GM12801 (cell line): ENCODE results near the gene GIPC1.

Source experiments
- CTCF ChIP-seq: IDR thresholded peaks from one replicate; pipeline ENCODE4 v1.5.1; 2011; ENCODE audit warnings: control low read depth; ENCODE audit not compliant: insufficient read length; ENCODE audit errors: extremely low read depth

GIPC1 gene

DNA sequence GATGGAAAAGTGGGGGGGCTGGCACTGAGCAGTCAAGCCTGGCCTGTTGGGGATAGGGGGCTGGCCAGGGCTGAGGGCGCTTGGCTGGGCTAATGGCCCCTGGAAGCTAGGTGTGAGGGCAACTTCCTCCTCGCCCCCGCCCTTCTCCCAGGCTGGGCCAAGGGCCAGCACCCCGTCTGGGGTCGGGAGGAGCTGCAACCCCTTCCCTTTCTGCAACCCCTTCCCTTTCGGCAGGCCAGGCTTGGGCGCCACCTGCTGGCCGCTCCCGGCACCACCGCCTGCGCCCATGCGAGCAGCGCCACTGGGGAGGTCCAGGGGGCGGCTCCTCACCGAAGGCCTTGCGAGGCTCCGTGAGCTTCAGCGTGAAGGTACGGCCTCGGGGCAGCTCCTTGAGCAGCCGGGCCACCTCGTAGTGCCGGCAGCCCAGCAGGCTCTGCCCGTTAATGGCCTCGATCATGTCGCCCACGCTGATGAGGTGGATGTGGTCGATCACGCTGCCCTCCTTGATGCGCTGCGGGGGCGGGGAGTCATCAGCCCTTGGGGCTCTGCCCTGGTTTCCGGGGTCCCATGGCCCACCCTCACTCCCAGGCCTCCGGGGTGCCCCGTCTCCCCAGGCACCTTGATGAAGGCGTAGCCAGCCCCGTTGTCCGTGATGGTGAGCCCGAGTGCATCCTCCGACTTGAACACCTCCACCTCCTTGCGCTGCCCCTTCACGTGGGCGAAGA lies 15.8 kb downstream of the GIPC1 start:
- TF ChIP-seq CTCF: no peak

DNA sequence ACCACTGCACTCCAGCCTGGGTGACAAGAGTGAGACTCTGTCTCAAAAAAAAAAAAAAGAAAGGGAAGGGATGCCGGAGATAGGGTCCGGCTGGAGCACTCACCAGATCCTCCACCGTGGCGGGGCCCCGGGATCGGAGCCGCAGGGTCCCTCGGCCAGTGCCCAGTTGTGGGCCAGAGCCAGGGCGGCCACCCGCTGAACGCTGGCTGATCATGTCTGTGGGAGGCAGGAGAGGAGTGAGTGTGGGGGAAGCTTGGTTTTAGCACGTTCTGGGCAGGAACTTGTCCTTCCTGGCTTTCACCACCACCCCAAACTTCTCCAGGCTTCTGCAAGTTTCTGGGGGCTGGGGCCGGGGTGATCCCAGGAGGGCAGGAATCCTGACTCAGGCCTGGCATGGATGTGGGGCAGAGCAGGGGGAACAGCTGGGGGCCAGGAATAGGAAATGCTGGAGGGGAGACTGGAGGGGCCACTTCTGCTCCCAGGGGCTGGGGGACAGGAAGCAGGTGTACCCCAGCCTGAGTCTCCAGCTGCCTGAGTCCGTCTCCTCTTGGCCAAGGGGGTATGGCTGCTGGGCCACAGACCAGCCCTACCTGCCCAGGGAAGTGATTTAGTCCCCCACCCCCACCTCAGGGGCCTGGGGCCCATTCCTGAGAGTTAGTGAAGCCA lies 16.5 kb downstream of the GIPC1 start:
- TF ChIP-seq CTCF: no peak

GRCh38 chr19:14478113-14478545 lies 17.8 kb downstream of the GIPC1 start:
- no peak for TF ChIP-seq CTCF

- no peak for TF ChIP-seq CTCF
Measured at GRCh38 chr19:14477418-14478112, 18.4 kb downstream of the GIPC1 start.

GRCh38 chr19:14476673-14477401 lies 19.1 kb downstream of the GIPC1 start:
- TF ChIP-seq CTCF: no peak

GRCh38 chr19:14476327-14476672 lies 19.6 kb downstream of the GIPC1 start:
- TF ChIP-seq CTCF: no peak
